Ovary (tissue), 3 donors: ENCODE results near the gene ERC1.

ENCODE experiments used
- CTCF ChIP-seq, 3 donors: fragments of 450-650 bp in 2 of 3; fragments of 200-600 bp in 1 of 3; IDR thresholded peaks; one replicate each; pipeline versions ENCODE4 v1.5.1 to v1.8.0; 2016 to 2022; ENCODE audit warnings: antibody characterized with exemption in 3 of 3, mild to moderate bottlenecking in 1 of 3
- POLR2A ChIP-seq: fragments of 450-650 bp; IDR thresholded peaks from one replicate; pipeline ENCODE4 v1.6.1; 2017; ENCODE audit warnings: antibody characterized with exemption, mild to moderate bottlenecking, moderate library complexity
- donor health status: DM: no; HTN: no; CAD: no.

- TF ChIP-seq CTCF (IDR thresholded peaks at IDR 0.05) (no peak), POLR2A (no peak)
Observed at GRCh38 chr12:1059162-1059561, 68.1 kb downstream of the ERC1 start.
